Retina (tissue), 1 donor: ENCODE data around the gene TRIM17.

Source experiments
- DNase-seq: peaks from one replicate; pipeline ENCODE4 v3.0.0-alpha.2; 2016

TRIM17 gene

GRCh38 chr1:228376651-228377631 lies 39.7 kb downstream of the TRIM17 start:
- DNase-seq: no peak

- no peak for DNase-seq
Observed at GRCh38 chr1:228376262-228376628, 40.4 kb downstream of the TRIM17 start.

GRCh38 chr1:228375578-228376261 lies 40.9 kb downstream of the TRIM17 start:
- DNase-seq: no peak

- DNase-seq: no peak
Observed at GRCh38 chr1:228374711-228375577, 41.7 kb downstream of the TRIM17 start.

- no peak for DNase-seq
Observed at GRCh38 chr1:228373681-228374571, 42.7 kb downstream of the TRIM17 start.

- DNase-seq: no peak
Observed at GRCh38 chr1:228373004-228373680, 43.5 kb downstream of the TRIM17 start.

- DNase-seq: no peak
Observed at GRCh38 chr1:228372183-228373003, 44.3 kb downstream of the TRIM17 start.

GRCh38 chr1:228371741-228372182 lies 44.9 kb downstream of the TRIM17 start:
- no peak for DNase-seq

- DNase-seq: no peak
Observed at GRCh38 chr1:228370941-228371740, 45.5 kb downstream of the TRIM17 start.

GRCh38 chr1:228370439-228370940 lies 46.2 kb downstream of the TRIM17 start:
- no peak for DNase-seq

- DNase-seq: no peak
Observed at GRCh38 chr1:228369608-228370438, 46.8 kb downstream of the TRIM17 start.

GRCh38 chr1:228368801-228369607 lies 47.7 kb downstream of the TRIM17 start:
- DNase-seq: no peak

GRCh38 chr1:228367798-228368791 lies 48.6 kb downstream of the TRIM17 start:
- DNase-seq: no peak

GRCh38 chr1:228366866-228367741 lies 49.6 kb downstream of the TRIM17 start:
- DNase-seq: no peak
